ENCODE results near the gene P4HTM. TPM values are rescaled to one million over a fixed set of nuclear protein-coding genes. Genes with fewer than 3 reads are reported as not detected.

P4HTM gene
- total and polyA plus RNA-seq, 2 donors (not counting 3 experiments of a cell fraction or from before 2014, with no cell fraction given) = 23.0 to 32.7 TPM

DNA sequence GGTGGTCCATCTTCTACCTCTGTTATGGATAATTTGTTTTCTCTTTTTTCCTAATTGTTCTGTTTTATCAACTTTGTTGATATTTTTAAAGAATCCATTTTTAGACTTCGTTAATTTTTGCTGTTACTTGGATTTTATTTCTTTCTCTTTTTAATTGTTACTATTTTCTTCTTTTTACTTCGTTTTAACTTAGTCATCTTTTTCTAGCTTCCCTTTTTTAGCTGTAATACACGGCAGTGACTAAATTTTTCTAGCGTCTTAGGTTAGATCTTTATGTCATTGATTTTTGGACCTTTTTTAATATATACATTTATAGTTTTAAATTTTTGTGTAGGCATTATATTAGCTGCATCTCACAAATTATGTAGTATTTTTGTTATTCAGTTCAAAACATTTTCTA is 38.3 kb upstream of the P4HTM start:
- ChIA-PET CTCF (interaction anchor here (0.8 to 2.9 kb wide), 12 partner anchors 10 to 216 kb away, joined by 3 to 13 read pairs (median 3); partner anchors contain the start of gene PRKAR2A), POLR2A (no interaction called here)
- TF ChIP-seq, protein P1, sequence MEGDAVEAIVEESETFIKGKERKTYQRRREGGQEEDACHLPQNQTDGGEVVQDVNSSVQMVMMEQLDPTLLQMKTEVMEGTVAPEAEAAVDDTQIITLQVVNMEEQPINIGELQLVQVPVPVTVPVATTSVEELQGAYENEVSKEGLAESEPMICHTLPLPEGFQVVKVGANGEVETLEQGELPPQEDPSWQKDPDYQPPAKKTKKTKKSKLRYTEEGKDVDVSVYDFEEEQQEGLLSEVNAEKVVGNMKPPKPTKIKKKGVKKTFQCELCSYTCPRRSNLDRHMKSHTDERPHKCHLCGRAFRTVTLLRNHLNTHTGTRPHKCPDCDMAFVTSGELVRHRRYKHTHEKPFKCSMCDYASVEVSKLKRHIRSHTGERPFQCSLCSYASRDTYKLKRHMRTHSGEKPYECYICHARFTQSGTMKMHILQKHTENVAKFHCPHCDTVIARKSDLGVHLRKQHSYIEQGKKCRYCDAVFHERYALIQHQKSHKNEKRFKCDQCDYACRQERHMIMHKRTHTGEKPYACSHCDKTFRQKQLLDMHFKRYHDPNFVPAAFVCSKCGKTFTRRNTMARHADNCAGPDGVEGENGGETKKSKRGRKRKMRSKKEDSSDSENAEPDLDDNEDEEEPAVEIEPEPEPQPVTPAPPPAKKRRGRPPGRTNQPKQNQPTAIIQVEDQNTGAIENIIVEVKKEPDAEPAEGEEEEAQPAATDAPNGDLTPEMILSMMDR (IDR thresholded peaks at IDR 0.05; ENCODE audit: extremely low read depth in 1 of 2, insufficient read depth in 1 of 2, low read depth in 1 of 2, low read length in 2 of 2) = no peak
- TF ChIP-seq MYC (IDR thresholded peaks at IDR 0.05; ENCODE audit: low read depth, low read length) (no peak), JUN (IDR thresholded peaks at IDR 0.05; ENCODE audit: borderline replicate concordance, insufficient read depth, insufficient read length, low read depth) (no peak), POLR2A (IDR thresholded peaks at IDR 0.05; ENCODE audit: low read depth, low read length) (no peak), GATA2 (IDR thresholded peaks at IDR 0.05; ENCODE audit: insufficient read depth, insufficient read length, low read depth, low read length) (no peak), FOS (IDR thresholded peaks at IDR 0.05; ENCODE audit: borderline replicate concordance, insufficient read depth, low read length) (no peak)
- TF ChIP-seq, protein P2, sequence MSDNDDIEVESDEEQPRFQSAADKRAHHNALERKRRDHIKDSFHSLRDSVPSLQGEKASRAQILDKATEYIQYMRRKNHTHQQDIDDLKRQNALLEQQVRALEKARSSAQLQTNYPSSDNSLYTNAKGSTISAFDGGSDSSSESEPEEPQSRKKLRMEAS (IDR thresholded peaks at IDR 0.05; ENCODE audit: insufficient read depth, insufficient read length) = no peak
- FAIRE-seq (peak; percentile 12), DNase-seq (ENCODE audit: low read depth, low spot score) (no peak)
- Histone ChIP-seq H3K4me2 (ENCODE audit: insufficient read depth, low read length) (no peak overlapping the region), H3K27me3 (ENCODE audit: control insufficient read depth in 2 of 2, insufficient read depth in 2 of 2, low read length in 2 of 2) (no peaks in the 10 kb centered on the region), H3K27ac (ENCODE audit: insufficient read depth, low read depth, low read length) (no peak overlapping the region), H3K4me3 (replicated peaks in 1 of 3; ENCODE audit: insufficient read depth in 1 of 3, low read depth in 1 of 3, low read length in 3 of 3) (no peak overlapping the region), H3K9ac (replicated peaks; ENCODE audit: extremely low read depth, insufficient read depth, low read length) (no peak overlapping the region), H3K79me2 (ENCODE audit: control insufficient read depth, insufficient read depth, low read length) (peaks cover 31% of the 10 kb centered on the region), H3K36me3 (ENCODE audit: control insufficient read depth in 2 of 2, extremely low read depth in 1 of 2, insufficient read depth in 2 of 2, low read length in 2 of 2) (no peaks in the 10 kb centered on the region), H3K9me1 (replicated peaks; ENCODE audit: control insufficient read depth, extremely low read depth, insufficient read depth, low read length) (no peaks in the 10 kb centered on the region), H4K20me1 (replicated peaks; ENCODE audit: control insufficient read depth, extremely low read depth, insufficient read depth, low read length) (no peaks in the 10 kb centered on the region), H3K4me1 (ENCODE audit: control insufficient read depth, extremely low read depth, insufficient read depth, low read length) (no peaks in the 10 kb centered on the region), H2AFZ (ENCODE audit: low read depth, low read length) (no peak overlapping the region), H3K9me3 (replicated peaks; ENCODE audit: control insufficient read depth, insufficient read depth, low read length) (no peaks in the 10 kb centered on the region)
- dilution Hi-C loops (cut with MboI; ENCODE audit: extremely low pct_ligation_motif_present, low sequenced_read_pairs) (no loop called here), intact Hi-C loops (cut with micrococcal nuclease) (loop anchor here (1.0 kb wide), 1 partner anchor 214 kb away; no protein-coding TSS in a partner anchor)
- BruUV-seq (replicated peaks) = no TSS peak

All from endothelial cell of umbilical vein (primary cell).